AG09309 (cell line): Measurements from ENCODE around the gene HEPN1.

ENCODE experiments used
- DNase-seq: peaks from one replicate; pipeline ENCODE4 v3.0.0-alpha.2; 2010; ENCODE audit warnings: low read depth
- H3K4me3 ChIP-seq: 2 replicates; pipeline ENCODE4 v1.5.1; 2011; ENCODE audit warnings: mild to moderate bottlenecking, low read depth, low read length, moderate library complexity; ENCODE audit not compliant: control insufficient read depth
- CTCF ChIP-seq: IDR thresholded peaks from 2 replicates; pipeline ENCODE4 v1.5.1; 2011; ENCODE audit warnings: mild to moderate bottlenecking, low read depth, low read length, inconsistent platforms; ENCODE audit not compliant: insufficient read depth, control insufficient read depth; ENCODE audit errors: missing control alignments

The HEPN1 gene

GRCh38 chr11:124878759-124879492, 40.1 kb upstream of the HEPN1 start:
- no peak overlapping the region for H3K4me3 ChIP-seq
- TF ChIP-seq CTCF, result no peak
- DNase-seq, result no peak

GRCh38 chr11:124879493-124880289, 39.4 kb upstream of the HEPN1 start:
- no peak overlapping the region for H3K4me3 ChIP-seq
- no peak for DNase-seq
- TF ChIP-seq CTCF, result no peak

DNA sequence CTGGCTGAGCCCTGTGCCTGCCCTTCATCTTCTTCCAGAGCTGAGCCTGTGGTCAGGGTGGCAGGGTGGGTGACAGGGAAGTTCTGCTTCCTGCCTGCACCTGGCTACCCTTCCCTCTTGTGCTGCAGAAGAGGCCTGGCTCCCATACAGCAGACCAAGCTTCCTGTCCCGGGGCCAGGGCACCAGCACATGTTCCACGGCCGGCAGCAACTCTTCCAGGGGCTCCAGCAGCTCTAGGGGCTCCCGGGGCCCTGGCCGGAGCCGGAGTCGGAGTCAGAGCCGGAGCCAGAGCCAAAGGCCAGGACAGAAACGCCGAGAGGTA, 38.8 kb upstream of the HEPN1 start:
- TF ChIP-seq CTCF, result no peak
- no peak for DNase-seq
- no peak overlapping the region for H3K4me3 ChIP-seq

GRCh38 chr11:124880958-124881357, 38.1 kb upstream of the HEPN1 start:
- no peak for DNase-seq
- no peak for TF ChIP-seq CTCF
- no peak overlapping the region for H3K4me3 ChIP-seq

DNA sequence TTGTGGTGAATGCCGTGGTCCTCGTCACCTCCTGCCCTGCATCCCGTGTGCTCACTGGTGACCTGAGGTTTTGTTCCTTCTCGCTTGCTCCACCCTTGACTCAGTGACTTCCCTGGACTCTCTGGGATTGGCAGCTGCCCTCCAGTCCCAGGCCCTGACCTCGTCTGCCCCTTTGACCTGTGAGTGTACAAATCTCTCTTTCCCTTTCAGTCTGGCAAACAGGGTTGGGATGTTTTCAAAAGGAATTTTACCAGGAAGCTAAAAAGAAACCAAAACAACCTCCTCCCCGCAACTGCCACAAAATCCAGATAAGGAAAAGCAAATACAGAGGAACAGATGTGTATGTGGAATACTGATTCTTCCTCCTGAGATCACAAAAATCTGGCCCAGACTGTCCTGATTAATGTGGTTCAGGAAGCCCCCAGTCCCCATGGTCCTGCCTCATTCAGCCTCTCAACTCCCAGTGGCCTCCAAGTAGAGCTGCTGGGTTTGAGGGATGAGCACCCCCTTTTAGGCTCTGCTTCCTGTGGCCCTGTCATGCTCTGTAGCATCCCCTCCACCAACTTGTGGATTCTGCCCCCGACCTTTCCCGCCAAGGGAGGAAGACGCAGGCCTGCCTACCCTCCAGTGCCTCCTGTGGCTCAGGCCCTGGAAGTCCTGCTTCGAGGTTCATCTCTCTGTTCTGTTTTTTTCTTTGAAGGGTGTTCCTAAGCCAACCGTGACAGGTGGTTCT, 36.5 kb upstream of the HEPN1 start:
- DNase-seq, result no peak
- TF ChIP-seq CTCF, result no peak

DNA sequence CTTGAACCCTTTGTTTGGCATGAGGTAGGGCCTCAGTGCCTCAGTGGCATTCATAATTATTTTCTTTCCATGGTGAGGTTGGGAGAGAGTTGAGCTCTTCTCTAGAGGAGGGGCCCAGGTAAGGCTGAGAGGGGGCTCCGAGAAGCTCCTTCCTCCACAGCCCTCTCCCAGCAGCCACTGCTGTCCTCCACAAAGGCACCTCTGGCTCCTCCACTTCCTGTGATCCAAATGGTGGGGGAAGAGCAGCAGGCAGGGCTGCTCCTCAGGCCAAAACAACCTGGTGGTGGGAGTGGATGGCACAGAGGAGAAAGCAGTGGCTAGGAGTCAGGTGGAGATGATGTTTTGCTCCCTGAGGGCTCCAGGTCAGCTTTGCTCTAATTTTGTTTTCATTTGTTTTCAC, 34.7 kb upstream of the HEPN1 start:
- H3K4me3 ChIP-seq, result no peak overlapping the region
- DNase-seq, result no peak

More for the DNA sequence above, 36.5 kb upstream of the HEPN1 start:
- no peak overlapping the region for H3K4me3 ChIP-seq

More for the DNA sequence above, 34.7 kb upstream of the HEPN1 start:
- TF ChIP-seq CTCF, result no peak
